ENCODE data around the gene ATM. TPM values are rescaled to one million over a fixed set of nuclear protein-coding genes. Genes with fewer than 3 reads are reported as not detected.
A peak's percentile ranks its signal among the peaks of the same experiment; 100 is the strongest.

The ATM gene
- total RNA-seq, 6 experiments from 2014 or later = 42.0 to 50.5 (median 47.3) TPM

DNA sequence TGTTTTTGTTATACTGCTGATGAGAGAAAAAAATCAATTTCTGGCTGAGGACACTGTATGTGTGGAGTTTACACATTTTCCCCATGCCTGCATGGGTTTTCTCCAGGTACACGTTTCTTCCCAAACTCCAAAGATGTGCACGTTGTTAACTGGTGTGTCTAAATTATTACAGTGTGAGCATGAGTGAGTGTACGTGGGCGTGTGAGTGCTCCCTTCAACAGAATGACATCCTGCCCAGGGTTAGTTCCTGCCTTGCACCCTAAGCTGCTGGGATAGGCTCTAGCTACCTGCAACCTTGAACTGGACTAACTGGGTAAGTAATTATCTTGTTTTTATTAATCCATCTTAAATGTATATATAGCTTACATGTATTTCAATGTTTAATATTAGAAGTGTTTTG is 5.9 kb upstream of the ATM start:
- Mint-ChIP-seq H3K9me3 (no peaks in the 10 kb centered on the region), H3K27ac (no peak overlapping the region), H3K27me3 (ENCODE audit: insufficient read depth) (peaks cover 2% of the 10 kb centered on the region; the same call in 1 of the 2 replicates), H3K4me1 (ENCODE audit: low read depth) (peaks cover 34% of the 10 kb centered on the region), H3K36me3 (ENCODE audit: low read depth) (peaks cover 10% of the 10 kb centered on the region), H3K4me3 (no peak overlapping the region)
- TF ChIP-seq, protein P1, sequence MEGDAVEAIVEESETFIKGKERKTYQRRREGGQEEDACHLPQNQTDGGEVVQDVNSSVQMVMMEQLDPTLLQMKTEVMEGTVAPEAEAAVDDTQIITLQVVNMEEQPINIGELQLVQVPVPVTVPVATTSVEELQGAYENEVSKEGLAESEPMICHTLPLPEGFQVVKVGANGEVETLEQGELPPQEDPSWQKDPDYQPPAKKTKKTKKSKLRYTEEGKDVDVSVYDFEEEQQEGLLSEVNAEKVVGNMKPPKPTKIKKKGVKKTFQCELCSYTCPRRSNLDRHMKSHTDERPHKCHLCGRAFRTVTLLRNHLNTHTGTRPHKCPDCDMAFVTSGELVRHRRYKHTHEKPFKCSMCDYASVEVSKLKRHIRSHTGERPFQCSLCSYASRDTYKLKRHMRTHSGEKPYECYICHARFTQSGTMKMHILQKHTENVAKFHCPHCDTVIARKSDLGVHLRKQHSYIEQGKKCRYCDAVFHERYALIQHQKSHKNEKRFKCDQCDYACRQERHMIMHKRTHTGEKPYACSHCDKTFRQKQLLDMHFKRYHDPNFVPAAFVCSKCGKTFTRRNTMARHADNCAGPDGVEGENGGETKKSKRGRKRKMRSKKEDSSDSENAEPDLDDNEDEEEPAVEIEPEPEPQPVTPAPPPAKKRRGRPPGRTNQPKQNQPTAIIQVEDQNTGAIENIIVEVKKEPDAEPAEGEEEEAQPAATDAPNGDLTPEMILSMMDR (IDR thresholded peaks at IDR 0.05) = no peak
- DNase-seq = no peak

DNA sequence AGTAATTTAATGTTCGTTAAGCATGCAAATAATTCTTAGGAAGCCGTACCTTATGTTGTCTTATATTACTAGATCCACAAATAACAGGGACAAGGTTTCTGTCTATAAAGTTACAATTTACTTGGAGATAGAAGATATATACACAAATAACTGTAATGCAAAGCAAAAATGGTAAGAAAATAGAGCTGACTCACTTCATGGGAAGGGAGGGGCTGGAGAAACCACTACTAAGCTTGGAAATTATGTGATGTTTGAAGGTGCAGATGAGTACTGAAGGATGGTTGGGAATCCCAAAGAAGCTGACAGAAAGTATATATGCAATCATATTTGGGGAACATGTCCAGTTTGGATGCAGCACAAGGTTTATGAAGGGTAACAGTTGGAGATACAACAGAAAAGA is 4.4 kb upstream of the ATM start:
- TF ChIP-seq, protein P1 (IDR thresholded peaks at IDR 0.05) = no peak
- H3K27ac Mint-ChIP-seq = peak overlapping the region; percentile 37; the same call in 1 of the 2 replicates

DNA sequence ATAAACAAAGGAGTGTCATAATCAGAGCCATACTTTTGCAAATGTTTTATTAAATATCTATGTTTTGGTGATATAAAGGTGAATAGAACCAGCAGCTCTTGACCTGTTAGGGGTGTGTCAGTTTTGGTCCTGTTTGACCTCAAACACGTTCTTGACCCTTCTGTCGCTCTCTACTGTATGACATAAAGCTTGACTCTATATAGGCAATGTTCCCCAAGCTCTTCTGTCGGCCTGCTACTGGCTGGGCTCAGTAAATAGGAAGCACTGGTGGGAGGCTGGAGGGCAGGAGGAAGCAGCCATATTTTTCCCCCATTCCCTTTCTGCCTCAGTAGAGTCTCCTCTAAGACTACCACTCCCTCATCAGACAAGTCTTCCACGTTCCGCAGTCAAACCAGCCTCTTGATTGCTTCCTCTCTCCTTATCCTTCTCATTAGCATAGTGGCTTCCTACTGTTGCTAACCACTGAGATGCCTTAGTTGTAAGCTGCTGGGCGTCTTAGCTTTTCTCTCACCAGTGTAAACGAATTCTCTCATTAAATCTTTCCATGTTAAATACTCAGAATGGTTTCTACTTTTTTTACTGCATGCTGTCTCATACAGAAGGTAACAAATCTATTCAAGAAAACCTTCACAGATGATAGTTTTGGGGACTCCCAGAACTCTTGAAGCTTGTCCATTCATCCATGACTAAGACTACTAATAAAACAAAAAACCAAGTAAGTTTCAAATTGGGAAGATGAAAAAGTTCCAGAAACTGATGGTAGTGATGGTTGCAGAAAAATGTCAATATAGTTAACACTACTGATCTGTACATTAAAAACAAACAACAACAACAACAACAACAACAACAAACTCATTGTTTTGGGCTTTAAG is 3.7 kb upstream of the ATM start:
- peaks cover 4% of the 10 kb centered on the region; the same call in 1 of the 2 replicates for H3K36me3 Mint-ChIP-seq (ENCODE audit: low read depth)
- H3K9me3 Mint-ChIP-seq = no peaks in the 10 kb centered on the region
- H3K4me3 Mint-ChIP-seq = no peak overlapping the region
- H3K4me1 Mint-ChIP-seq (ENCODE audit: low read depth) = peaks cover 34% of the 10 kb centered on the region
- H3K27me3 Mint-ChIP-seq (ENCODE audit: insufficient read depth) = peaks cover 3% of the 10 kb centered on the region; the same call in 1 of the 2 replicates
- TF ChIP-seq, protein P1 (IDR thresholded peaks at IDR 0.05) = no peak
- no peak for DNase-seq
- no peak overlapping the region for H3K27ac Mint-ChIP-seq

More for the DNA sequence above, 4.4 kb upstream of the ATM start:
- H3K36me3 Mint-ChIP-seq (ENCODE audit: low read depth) = peaks cover 4% of the 10 kb centered on the region; the same call in 1 of the 2 replicates
- no peak for DNase-seq
- peaks cover 3% of the 10 kb centered on the region; the same call in 1 of the 2 replicates for H3K27me3 Mint-ChIP-seq (ENCODE audit: insufficient read depth)
- H3K4me3 Mint-ChIP-seq = no peak overlapping the region
- no peaks in the 10 kb centered on the region for H3K9me3 Mint-ChIP-seq
- peaks cover 34% of the 10 kb centered on the region for H3K4me1 Mint-ChIP-seq (ENCODE audit: low read depth)

DNA sequence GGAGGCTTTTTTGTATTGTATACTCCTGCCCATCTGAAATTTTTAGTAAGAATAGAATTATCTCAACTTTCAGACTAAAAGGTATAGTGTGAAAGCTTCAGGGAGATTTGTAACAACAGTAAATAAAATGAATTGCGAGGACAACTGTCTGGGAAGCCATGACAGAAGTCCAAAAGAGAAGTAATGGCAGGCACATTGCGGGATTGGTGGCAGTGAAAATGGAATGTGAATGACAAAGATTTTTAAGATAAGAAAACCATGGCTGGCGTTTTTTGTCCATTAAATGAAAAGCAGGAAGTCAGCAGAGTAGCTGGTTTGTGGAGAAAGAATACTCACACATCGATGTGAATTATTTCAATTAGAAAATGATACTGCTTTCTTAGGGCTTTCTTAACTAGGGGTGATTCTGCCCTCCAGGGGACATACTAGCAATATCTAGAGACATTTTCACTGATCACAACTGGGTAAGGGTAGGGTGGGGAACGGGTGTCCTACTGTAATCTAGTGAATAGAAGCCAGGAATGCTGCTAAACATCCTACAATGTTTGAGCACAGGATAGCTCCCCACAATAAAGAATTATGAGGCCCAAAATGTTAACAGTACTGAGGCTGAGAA is 2.0 kb upstream of the ATM start:
- H3K4me3 Mint-ChIP-seq = no peak overlapping the region
- H3K9me3 Mint-ChIP-seq = no peaks in the 10 kb centered on the region
- no peak for DNase-seq

DNA sequence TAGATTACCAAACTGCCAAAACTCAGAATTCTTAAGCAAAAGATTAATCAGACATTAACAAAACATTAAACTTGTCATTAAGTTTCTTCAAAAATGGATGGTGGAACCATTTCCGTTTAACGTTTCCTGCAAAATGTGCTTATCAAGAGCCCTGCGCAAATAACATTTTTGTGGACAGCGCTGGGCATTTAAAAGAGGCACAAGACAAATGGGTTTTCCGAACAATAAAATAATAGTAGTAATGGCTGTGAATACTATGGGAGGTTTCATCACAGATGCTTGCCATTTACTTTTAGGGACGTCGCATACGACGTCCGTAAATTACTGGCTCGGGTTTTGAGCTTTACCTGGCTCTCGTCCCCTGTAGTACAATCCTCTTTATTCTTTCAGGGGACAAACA is 1.5 kb upstream of the ATM start:
- no peaks in the 10 kb centered on the region for H3K9me3 Mint-ChIP-seq
- no peak overlapping the region for H3K4me3 Mint-ChIP-seq
- H3K27me3 Mint-ChIP-seq (ENCODE audit: insufficient read depth) = peaks cover 3% of the 10 kb centered on the region; the same call in 1 of the 2 replicates
- peaks cover 38% of the 10 kb centered on the region for H3K4me1 Mint-ChIP-seq (ENCODE audit: low read depth)
- TF ChIP-seq, protein P1 (IDR thresholded peaks at IDR 0.05) = no peak
- no peak overlapping the region; the same call in 1 of the 2 replicates for H3K27ac Mint-ChIP-seq
- peak; percentile 26 for DNase-seq
- peaks cover 15% of the 10 kb centered on the region for H3K36me3 Mint-ChIP-seq (ENCODE audit: low read depth)

More for the DNA sequence above, 2.0 kb upstream of the ATM start:
- Mint-ChIP-seq H3K36me3 (ENCODE audit: low read depth) (peaks cover 15% of the 10 kb centered on the region), H3K4me1 (ENCODE audit: low read depth) (peaks cover 34% of the 10 kb centered on the region), H3K27me3 (ENCODE audit: insufficient read depth) (peaks cover 3% of the 10 kb centered on the region; the same call in 1 of the 2 replicates), H3K27ac (no peak overlapping the region; the same call in 1 of the 2 replicates)
- TF ChIP-seq, protein P1 (IDR thresholded peaks at IDR 0.05) = no peak; the same call in 1 of the 2 replicates
